Tracheal epithelial cell (primary cell): Measurements from ENCODE around the gene RAF1. TPM values are rescaled to one million over a fixed set of nuclear protein-coding genes. Genes with fewer than 3 reads are reported as not detected.

ENCODE experiments used
- total RNA-seq: library from RNA; depleted of rRNA; stranded (reverse); fragments of >200 nt; gene quantifications from 2 replicates; pipeline ENCODE4 v1.2.1, GENCODE V29; 2014

RAF1 gene
- total RNA-seq = 58.0 and 66.3 TPM in 2 replicates

DNA sequence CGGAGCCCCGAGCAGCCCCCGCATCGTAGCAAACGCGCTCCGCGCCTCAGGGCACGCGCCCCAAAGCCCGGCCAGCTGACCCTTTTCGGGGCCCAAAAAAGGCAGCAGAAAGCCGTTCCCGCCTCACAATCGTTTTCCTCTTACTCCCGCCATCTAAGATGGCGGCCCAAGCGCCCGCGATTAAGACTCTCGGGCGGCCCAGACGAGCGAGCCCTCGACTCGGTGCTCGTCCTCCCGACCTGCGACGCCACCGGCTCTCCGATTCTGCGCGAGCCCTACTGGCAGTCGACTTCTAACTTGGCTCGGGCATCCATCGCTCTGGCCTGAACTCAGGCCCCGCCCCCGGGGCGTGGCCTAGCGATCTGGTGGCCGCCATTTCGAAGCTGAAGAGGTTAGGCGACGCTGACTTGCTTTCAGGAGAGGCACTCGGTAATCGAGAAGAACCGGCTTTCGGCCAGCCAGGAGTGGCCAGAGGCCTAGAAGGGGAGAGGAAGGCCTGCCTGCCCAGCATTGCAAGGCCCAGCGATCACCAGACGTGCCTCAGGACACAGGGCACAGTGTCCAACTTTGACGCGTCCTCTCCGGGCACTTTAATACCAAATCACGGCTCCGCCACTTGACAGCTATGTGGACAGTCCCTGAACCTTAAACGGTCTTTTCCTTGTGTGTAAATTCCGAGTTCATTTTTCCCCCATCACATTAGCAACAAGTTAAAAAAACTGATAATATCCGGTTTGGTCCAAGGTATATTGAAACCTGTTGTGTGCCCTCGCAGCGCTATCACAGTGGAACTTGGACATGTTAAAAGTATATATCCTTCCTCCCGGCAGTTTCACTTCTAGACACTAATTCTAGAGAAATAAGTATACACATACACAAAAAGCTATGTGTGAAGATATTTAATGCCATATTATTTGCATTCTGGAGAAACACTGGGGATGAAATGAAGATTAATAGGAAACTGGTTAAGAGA, at the start of gene RAF1:
Gene RAF1 (minus strand): TSS at position 182 of the 973 bp plus-strand sequence. CDS start 45,396 bp downstream, outside the sequence.

DNA sequence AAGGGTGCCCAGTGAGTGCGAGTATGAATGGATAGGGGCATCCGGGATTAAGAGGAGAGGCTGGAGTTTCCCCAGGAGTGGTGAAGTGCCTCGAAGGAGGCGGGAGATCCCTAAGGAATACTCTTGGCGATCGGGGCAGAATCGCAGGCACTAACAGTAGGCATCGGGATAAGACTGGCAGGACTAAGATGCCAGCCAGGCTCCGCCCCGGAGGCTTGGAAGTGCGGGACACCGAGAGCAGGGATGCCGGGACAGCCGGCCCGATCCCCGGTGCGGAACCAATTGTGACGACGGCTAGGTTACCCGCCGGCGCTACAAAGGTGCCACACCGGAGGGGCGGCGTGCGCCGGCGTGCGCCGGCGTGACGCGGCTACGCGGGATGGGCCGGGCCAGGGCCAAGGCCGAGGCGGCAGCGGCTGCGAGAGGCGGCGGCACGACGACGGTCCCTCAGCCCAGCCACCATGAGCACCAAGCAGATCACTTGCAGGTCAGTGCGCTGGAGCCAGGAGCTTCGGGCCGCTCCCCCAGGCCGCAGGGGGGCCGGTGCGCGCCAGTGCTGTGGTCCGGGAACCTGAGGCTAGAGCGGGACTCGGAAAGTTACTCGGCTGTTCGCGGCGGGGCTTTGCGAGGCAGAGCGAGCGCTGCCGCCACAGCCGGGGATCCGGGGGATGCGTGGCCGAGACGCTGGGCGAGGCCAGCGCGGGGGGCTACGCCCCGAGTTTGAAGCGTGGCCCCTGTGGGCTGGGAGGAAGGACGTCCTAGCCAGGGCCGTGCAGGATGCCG, 107.0 kb downstream of the RAF1 start, which contains the start of gene MKRN2:
Gene MKRN2 (plus strand): TSS at position 398 of the 783 bp plus-strand sequence. CDS start 64 bp downstream, at position 462.

DNA sequence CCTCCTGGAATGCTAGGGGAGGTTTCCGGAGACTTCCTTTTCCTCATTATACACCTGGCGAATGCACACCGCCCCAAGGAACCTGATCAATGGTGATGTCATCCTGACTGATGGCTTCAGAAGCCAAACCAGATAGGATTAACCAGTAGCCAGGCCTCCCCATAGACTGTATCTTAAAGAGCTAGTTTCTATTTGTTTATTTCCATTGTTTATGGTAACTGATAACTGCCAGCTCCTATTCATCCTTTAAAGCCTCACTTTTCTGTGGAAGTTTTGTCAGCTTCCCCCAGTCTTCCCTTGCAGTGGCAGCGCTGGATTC, 118.5 kb downstream of the RAF1 start, which contains the start of gene MKRN2OS:
Gene MKRN2OS (minus strand): TSS at position 27 of the 319 bp plus-strand sequence. CDS start 35 bp downstream, outside the sequence.

Other genes with a start within 250 kb of the RAF1 start
- 13.3 and 26.9 TPM in 2 replicates for gene TSEN2, start 179.6 kb downstream of the RAF1 start, total RNA-seq
- 1.7 and 2.2 TPM in 2 replicates for gene MKRN2OS, start 118.6 kb downstream of the RAF1 start, total RNA-seq
- 29.6 and 34.2 TPM in 2 replicates for gene MKRN2, start 107.0 kb downstream of the RAF1 start, total RNA-seq
- gene TMEM40, start 95.1 kb upstream of the RAF1 start, total RNA-seq = 18.8 and 21.4 TPM in 2 replicates
- 2.2 and 3.6 TPM in 2 replicates for gene CAND2, start 132.6 kb upstream of the RAF1 start, total RNA-seq
- 907 and 2,616 TPM in 2 replicates for gene RPL32, start 177.4 kb upstream of the RAF1 start, total RNA-seq